B cell (primary cell): ENCODE measurements around the gene MDM1.

Experiments
- CTCF ChIP-seq: fragments of 200-600 bp; IDR thresholded peaks from one replicate; pipeline ENCODE4 v1.8.0; 2022; ENCODE audit warnings: antibody characterized with exemption, mild to moderate bottlenecking
- EZH2 ChIP-seq: IDR thresholded peaks from 2 replicates; pipeline ENCODE4 v1.6.1; 2012; ENCODE audit warnings: borderline replicate concordance, low read depth, mild to moderate bottlenecking, moderate library complexity, low read length; ENCODE audit not compliant: insufficient read depth, poor library complexity, severe bottlenecking

- TF ChIP-seq CTCF, result no peak
- TF ChIP-seq EZH2, result no peak
Observed at GRCh38 chr12:68280240-68280639, 51.9 kb downstream of the MDM1 start.
